A673 (cell line): Measurements from ENCODE around the gene PTH1R.

Experiments used
- CTCF ChIP-seq: fragments of 300-800, 200-600 bp; sonication (generic); conservative IDR thresholded peaks from 2 replicates; pipeline ENCODE4 v1.5.1; 2017; ENCODE audit warnings: low read depth, mild to moderate bottlenecking, antibody characterized with exemption, low read length, moderate library complexity, mixed read lengths
- EZH2 ChIP-seq: fragments of 200-600 bp; sonication (generic); IDR thresholded peaks from 2 replicates; pipeline ENCODE4 v1.6.1; 2017; ENCODE audit warnings: borderline replicate concordance, low read depth, mild to moderate bottlenecking, mixed read lengths, antibody characterized with exemption, low read length; ENCODE audit not compliant: poor library complexity, severe bottlenecking

DNA sequence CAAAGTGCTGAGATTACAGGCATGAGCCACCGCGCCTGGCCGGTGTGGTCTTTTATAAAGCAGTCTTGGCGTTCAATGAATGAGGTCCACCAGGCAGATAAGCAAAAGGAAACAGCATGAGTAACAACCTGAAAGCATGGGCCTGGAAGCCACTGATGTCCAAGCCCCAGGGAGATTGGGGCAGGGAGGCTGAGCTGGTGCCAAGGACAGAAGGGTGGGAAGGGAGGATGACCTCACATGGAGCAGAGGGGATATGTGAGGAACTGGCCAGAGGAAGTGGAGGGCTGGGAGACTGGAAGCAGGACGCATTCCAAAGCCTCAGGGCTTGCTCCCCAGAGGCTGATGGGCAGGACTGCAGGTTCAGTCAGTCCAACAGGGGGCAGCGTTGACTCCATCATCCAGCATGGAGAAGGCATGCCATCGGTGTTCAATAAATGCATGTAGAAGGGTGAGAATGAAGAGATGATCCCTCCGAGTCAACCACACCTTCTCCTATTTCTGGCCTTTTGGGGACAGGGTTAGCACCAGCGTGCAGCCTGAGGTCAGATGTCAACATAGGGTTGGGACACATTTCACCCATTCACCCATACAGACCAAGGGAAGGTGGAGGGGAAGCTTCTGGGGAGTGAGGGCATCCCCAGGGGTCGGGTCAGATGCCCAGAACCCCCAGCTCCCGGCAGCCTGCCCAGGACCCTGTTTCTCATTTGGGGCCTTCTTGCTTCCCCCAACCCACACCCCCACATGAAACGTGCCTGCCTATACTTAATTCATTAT lies 29.1 kb upstream of the PTH1R start:
- TF ChIP-seq CTCF (peak; percentile 48), EZH2 (no peak)
